ENCODE data around the gene AAR2. TPM values are rescaled to one million over a fixed set of nuclear protein-coding genes. Genes with fewer than 3 reads are reported as not detected.

The AAR2 gene
- total and polyA plus RNA-seq, 2 donors, result 18.2 to 46.2 TPM

DNA sequence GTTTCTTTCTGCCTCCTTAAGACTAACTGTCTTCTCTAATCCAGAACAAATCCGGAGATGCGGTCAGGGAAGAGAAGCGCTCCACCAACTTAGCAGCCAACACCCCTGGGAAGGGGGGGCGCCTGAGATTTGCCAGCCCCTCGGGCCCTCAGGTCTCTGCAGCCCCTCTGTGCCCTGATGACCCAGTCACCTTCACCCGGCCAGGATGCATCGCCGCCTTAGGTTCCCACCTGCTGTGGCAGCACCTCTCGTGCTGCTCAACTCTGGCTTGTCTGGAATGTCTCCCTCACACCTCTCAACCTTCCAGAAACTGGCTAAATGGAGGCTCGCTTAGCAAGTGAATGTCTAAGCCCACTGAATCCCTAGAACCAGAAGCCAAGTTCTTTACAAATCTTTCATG lies 28.0 kb upstream of the AAR2 start:
- Histone ChIP-seq H3K4me1 (ENCODE audit: insufficient read depth) (no peaks in the 10 kb centered on the region), H3K27ac (ENCODE audit: low read depth) (no peak overlapping the region), H3K4me3 (ENCODE audit: low read depth, low read length) (no peak overlapping the region), H3K36me3 (ENCODE audit: insufficient read depth) (peaks cover 5% of the 10 kb centered on the region)
- no peak for DNase-seq (ENCODE audit: extremely low spot score)
- WGBS, result 84% methylated on average over 10 of the region's 10 CpGs

DNA sequence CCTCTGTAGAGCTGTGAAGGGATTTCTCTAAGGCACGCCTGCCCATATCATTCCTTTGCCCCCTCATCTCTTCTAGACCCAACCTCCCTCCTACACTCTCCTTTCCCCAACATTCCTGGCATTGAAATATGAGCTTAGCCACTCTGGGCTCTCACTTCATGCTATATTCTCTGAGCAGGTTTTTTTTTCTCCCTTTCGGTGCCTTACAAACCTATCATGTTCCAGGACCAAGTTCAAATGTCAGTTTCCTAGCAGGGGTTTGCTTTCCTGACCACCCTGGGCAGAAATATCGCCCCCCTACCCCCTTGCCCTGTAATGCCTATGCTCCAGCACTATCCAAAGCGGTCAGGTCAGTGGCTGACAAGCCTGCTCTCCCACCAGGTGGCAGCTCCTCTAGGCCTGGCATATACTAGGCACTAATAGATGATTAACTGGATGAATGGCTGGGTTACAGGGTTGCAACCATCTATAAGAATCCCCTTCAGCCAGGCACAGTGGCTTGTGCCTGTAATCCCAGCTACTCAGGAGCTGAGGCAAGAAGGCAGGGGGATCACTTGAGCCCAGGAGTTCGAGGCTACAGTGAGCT lies 25.7 kb upstream of the AAR2 start:
- Histone ChIP-seq H3K4me3 (ENCODE audit: low read depth, low read length) (no peak overlapping the region), H3K36me3 (ENCODE audit: insufficient read depth) (peaks cover 5% of the 10 kb centered on the region), H3K4me1 (ENCODE audit: insufficient read depth) (no peaks in the 10 kb centered on the region), H3K27ac (ENCODE audit: low read depth) (no peak overlapping the region)
- WGBS, result 91% methylated on average over 5 of the region's 5 CpGs
- no peak for DNase-seq (ENCODE audit: extremely low spot score)

DNA sequence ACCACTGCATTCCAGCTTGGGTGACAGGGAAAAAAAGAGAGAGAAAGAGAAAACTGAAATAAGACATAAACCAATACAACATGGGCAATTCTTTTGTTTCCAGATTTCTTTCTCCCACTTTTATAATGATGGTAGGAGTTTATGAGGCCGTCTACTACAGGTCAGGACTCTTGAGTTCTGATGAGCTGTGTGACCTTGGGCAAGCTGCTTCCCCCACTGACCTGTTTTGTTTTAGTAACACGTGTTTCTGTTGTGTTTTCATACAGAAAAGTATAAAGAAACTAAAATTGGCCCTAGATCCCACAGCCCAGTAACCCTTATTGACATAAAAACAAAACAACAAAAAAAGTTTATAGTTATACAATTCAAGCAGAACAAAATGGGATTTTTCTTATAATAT lies 22.9 kb upstream of the AAR2 start:
- no peak for DNase-seq (ENCODE audit: extremely low spot score)
- H3K27ac ChIP-seq (ENCODE audit: low read depth), result no peak overlapping the region
- no peaks in the 10 kb centered on the region for H3K4me1 ChIP-seq (ENCODE audit: insufficient read depth)
- H3K4me3 ChIP-seq (ENCODE audit: low read depth, low read length), result no peak overlapping the region
- 65% methylated on average over 2 of the region's 2 CpGs for WGBS
- H3K36me3 ChIP-seq (ENCODE audit: insufficient read depth), result no peaks in the 10 kb centered on the region

DNA sequence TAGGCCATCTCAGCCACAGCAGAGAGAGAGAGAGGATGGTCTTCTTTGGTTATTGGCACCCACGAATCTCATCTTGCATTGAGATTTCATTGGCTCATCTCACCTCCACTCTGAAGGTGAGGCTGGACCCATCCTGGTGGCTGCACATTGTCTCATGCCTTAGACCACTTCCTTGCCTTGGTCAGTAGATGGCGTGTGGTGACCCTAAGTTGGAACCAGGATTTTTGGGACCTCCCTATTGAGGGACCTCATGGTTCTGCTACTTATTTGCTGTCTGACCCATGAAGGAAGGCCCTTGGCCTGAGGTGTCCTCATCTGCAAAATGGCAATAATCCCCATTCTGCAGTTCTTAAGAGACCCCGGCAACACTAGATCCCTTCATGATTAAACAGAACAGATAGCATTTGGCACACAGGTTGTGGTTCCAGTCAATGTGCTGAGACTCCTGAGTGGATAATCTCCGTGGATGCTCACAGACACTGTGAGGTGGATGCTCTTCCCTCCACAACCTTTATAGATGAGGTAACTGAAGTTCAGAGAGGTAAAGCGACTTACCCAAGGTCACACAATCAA lies 21.5 kb upstream of the AAR2 start:
- no peaks in the 10 kb centered on the region for H3K36me3 ChIP-seq (ENCODE audit: insufficient read depth)

DNA sequence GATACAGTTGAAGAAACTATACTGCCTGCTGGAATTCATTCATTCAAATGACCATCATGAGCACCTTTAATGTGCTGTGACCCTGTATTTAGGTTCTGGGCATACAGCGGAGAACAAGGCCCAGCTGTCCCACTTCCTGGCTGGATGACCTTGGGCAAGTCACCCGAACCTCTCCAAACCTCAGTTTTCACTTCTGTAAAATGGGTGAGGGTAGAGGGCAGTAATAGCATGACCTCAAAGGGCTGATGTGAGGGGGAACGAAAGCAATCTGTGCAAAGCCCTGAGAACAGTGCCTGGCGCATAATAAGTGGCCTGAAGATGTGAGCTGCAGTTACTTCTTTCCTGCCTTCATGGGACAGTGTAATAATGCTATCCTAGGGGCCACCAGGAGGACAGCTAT lies 20.5 kb upstream of the AAR2 start:
- H3K4me3 ChIP-seq (ENCODE audit: low read depth, low read length), result no peak overlapping the region
- 93% methylated on average over 4 of the region's 4 CpGs for WGBS
- no peak for DNase-seq (ENCODE audit: extremely low spot score)
- H3K27ac ChIP-seq (ENCODE audit: low read depth), result no peak overlapping the region
- peaks cover 5% of the 10 kb centered on the region for H3K36me3 ChIP-seq (ENCODE audit: insufficient read depth)
- H3K4me1 ChIP-seq (ENCODE audit: insufficient read depth), result no peaks in the 10 kb centered on the region

More for the DNA sequence above, 21.5 kb upstream of the AAR2 start:
- Histone ChIP-seq H3K4me3 (ENCODE audit: low read depth, low read length) (no peak overlapping the region), H3K4me1 (ENCODE audit: insufficient read depth) (no peaks in the 10 kb centered on the region), H3K27ac (ENCODE audit: low read depth) (no peak overlapping the region)
- DNase-seq (ENCODE audit: extremely low spot score), result no peak
- 64% methylated on average over 5 of the region's 5 CpGs for WGBS

DNA sequence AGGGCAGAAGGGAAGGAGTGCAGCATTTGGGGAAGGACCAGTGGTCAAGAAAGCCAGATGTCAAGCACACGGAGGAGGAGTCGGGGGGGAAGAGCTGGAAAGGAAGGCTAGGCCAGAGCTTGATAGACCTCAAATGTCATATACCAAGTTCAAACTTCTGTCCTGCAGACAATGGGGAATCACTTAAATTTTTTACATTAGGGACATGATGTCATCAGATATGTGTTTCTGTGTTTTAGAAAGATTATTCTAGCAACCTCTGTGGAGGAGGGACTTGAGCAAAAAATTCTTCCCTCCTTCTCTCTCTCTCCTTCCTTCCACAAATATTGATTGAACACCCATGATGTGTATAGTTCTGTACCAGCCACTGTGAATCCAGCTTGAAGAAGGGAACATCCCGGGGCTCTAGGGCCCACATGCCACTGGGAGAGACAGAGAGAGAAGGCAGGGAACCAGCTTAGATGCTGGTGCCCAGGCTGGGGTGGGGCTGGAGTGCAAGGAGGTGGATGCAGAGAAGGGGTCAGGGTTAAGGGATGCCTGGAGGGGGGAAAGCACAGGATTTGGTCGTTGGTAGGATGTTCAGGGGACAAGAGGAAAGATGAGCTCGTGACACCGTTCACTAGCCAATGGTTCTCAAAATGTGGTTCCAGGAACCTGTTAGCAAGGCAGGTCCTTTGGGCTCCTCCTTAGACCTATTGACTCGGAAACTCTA lies 19.8 kb upstream of the AAR2 start:
- Histone ChIP-seq H3K4me1 (ENCODE audit: insufficient read depth) (no peaks in the 10 kb centered on the region), H3K27ac (ENCODE audit: low read depth) (no peak overlapping the region), H3K36me3 (ENCODE audit: insufficient read depth) (peaks cover 6% of the 10 kb centered on the region), H3K4me3 (ENCODE audit: low read depth, low read length) (no peak overlapping the region)
- no peak for DNase-seq (ENCODE audit: extremely low spot score)
- 78% methylated on average over 7 of the region's 7 CpGs for WGBS

DNA sequence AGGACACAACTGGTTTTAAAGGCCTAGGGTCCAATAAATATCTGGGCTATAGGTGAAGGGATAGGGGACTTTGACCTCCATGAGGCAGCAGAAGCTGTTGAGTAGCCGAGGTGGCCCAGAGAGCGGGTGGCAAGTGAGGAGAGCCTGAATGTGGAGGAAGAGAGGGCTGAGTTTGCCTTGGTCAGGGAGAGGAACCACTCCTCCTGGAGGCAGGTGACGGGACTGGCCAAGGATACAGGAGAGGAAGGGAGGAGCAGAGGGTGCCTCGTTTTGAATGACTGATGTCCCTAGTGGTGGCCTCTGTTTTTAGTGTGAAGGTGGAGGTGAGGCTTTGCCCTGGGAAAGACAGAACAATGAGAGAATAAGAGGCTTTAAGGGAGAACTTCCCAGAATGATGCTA lies 19.1 kb upstream of the AAR2 start:
- 61% methylated on average over 4 of the region's 4 CpGs for WGBS
- no peak for DNase-seq (ENCODE audit: extremely low spot score)

DNA sequence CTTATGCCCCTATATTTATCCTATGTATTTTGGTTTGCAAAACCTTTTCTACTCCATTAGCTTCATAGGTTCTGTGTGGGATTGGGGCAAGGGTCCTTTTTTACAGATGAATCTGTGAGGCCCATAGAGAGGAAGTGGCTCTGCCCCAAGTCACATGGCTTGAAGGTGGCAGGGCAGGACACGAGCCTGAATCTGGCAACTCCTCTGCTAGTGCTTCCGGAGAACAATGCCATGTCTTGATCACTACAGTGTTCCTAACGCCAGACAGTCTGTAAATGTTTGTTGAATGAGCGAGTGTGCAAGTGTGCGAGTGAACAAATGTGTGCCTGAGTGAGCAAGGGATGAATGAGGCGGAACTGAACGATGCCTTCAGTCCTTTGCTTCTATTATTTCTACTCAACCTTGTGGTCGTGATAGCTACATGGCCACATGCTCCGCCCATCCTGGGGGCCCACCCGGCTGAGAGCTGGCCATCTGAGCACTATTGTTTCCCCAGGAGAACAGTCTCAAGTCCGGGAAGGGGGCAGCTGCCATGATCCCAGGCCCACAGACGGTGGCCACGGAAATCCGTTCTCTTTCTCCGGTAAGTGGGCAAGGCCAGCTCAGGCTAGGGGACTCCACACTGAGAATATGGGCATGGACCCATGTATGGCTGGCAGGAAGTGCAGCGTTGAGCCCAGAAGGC lies 17.8 kb upstream of the AAR2 start:
- no peak for DNase-seq (ENCODE audit: extremely low spot score)
- Histone ChIP-seq H3K36me3 (ENCODE audit: insufficient read depth) (peaks cover 6% of the 10 kb centered on the region), H3K4me1 (ENCODE audit: insufficient read depth) (no peaks in the 10 kb centered on the region), H3K4me3 (ENCODE audit: low read depth, low read length) (no peak overlapping the region), H3K27ac (ENCODE audit: low read depth) (no peak overlapping the region)
- WGBS, result 80% methylated on average over 16 of the region's 16 CpGs

More for the DNA sequence above, 19.1 kb upstream of the AAR2 start:
- Histone ChIP-seq H3K4me3 (ENCODE audit: low read depth, low read length) (no peak overlapping the region), H3K4me1 (ENCODE audit: insufficient read depth) (no peaks in the 10 kb centered on the region), H3K27ac (ENCODE audit: low read depth) (no peak overlapping the region), H3K36me3 (ENCODE audit: insufficient read depth) (peaks cover 6% of the 10 kb centered on the region)

DNA sequence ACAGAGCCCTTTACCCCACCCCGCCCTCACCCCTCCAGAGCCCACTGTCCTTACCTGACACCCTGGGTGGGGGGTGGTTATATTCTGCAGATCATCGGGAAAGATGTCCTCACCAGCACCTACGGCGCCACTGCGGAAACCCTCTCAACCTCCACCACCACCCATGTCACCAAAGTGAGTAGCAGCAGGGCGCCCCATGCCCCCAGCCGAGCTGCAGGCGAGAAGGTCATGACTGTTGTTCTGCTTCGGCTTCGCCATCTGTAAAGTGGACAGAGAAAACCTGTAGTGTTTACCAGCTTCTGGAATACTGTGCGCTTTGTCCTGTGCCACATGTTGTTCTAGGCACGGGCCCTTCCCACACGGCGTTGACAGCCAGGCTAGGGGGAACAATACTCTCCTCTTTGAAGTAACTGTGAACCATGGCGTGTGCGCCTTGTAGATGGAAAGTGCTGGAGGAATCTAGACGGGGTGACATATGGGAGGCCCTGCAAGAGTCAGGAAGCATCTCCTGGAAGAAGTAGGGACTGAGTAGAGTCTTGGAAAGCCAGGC lies 16.5 kb upstream of the AAR2 start:
- no peak for DNase-seq (ENCODE audit: extremely low spot score)
- H3K36me3 ChIP-seq (ENCODE audit: insufficient read depth), result peaks cover 6% of the 10 kb centered on the region
- WGBS, result 93% methylated on average over 17 of the region's 17 CpGs
- H3K4me1 ChIP-seq (ENCODE audit: insufficient read depth), result no peaks in the 10 kb centered on the region
- no peak overlapping the region for H3K27ac ChIP-seq (ENCODE audit: low read depth)
- no peak overlapping the region for H3K4me3 ChIP-seq (ENCODE audit: low read depth, low read length)

DNA sequence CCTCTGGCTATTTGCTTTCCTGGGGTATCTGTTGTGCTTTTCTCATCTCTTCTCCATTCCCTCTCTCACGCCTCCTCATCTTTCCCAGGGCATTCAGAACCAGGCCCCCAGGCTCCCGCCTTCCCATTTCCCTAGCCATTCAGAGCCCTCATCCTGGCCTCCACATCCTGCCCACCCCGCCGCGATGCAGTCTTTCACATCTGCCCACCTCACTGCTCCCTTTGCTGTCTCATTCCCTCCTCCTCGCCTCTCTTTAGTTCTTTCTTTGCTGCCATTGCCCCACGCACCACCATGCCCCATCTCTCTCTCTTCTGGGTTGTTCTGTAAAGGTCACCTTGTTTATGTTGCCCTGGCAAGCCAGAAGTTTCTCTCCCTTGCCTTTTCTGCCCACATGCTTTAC lies 10.6 kb upstream of the AAR2 start:
- 88% methylated on average over 7 of the region's 7 CpGs for WGBS
- H3K4me3 ChIP-seq (ENCODE audit: low read depth, low read length), result no peak overlapping the region
- peaks cover 2% of the 10 kb centered on the region for H3K36me3 ChIP-seq (ENCODE audit: insufficient read depth)
- no peaks in the 10 kb centered on the region for H3K4me1 ChIP-seq (ENCODE audit: insufficient read depth)
- no peak for DNase-seq (ENCODE audit: extremely low spot score)
- H3K27ac ChIP-seq (ENCODE audit: low read depth), result no peak overlapping the region

DNA sequence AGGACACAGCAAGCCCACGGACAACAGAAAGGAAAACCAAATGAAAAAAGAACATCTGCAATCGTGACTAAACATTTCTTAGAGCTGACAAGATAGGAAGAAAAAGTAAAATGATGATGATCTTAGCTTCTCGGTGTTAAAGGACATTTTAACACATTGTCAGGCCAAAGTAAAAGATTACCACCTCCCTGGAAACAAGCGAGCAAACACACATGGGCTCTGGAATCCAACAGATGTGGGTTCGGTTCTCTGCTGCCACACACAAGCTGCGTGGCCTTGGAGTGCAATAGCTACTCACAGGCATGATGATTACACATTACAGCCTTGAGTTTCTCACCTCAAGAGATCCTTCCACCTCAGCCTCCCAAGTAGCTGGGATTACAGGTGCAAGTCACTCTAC lies 7.5 kb upstream of the AAR2 start:
- H3K36me3 ChIP-seq (ENCODE audit: insufficient read depth), result no peaks in the 10 kb centered on the region
- no peaks in the 10 kb centered on the region for H3K4me1 ChIP-seq (ENCODE audit: insufficient read depth)
- WGBS, result 74% methylated on average over 6 of the region's 6 CpGs
- H3K27ac ChIP-seq (ENCODE audit: low read depth), result no peak overlapping the region
- no peak overlapping the region for H3K4me3 ChIP-seq (ENCODE audit: low read depth, low read length)
- DNase-seq (ENCODE audit: extremely low spot score), result no peak

DNA sequence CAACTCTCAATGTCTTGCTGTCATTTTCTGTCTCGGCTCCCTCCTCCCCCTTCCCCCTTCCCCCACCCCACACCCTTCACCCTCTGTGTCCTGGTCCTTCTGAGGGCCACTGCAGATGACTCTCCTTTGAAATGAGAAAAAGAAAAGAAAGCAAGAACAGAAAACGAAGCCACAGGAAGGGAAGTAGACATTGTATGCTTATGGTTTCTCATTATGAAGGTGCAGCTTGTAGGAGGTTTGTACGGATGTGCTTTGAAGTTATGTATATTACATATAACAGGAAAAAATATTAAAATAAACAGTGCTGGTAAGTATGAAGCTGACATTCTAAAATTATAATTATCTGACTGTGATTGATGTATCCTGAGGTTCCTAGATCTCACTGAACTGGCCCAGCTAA lies 6.3 kb upstream of the AAR2 start:
- Histone ChIP-seq H3K4me3 (ENCODE audit: low read depth, low read length) (no peak overlapping the region), H3K4me1 (ENCODE audit: insufficient read depth) (no peaks in the 10 kb centered on the region), H3K27ac (ENCODE audit: low read depth) (no peak overlapping the region), H3K36me3 (ENCODE audit: insufficient read depth) (no peaks in the 10 kb centered on the region)
- no peak for DNase-seq (ENCODE audit: extremely low spot score)
- 74% methylated on average over 3 of the region's 3 CpGs for WGBS

DNA sequence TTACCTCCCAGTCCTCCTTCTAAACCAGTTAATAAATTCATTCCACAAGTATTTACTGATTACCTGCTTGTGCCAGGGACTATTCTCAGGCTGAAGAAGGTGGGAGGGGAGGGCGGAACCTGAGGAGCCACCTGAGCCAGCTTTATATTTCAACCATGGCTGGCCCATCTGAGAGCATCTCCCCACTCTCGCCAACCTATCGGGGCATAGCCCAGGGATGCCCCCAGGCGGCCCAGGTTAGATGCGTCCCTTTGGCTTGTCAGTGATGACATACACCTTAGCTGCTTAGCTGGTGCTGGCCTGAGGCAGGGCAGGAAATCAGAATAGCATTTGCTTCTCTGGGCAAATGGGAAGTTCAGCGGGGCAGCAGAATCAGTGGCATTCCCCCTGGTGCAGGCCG lies 4.9 kb upstream of the AAR2 start:
- no peak overlapping the region for H3K4me3 ChIP-seq (ENCODE audit: low read depth, low read length)
- DNase-seq (ENCODE audit: extremely low spot score), result no peak
- no peak overlapping the region for H3K27ac ChIP-seq (ENCODE audit: low read depth)
- H3K36me3 ChIP-seq (ENCODE audit: insufficient read depth), result no peaks in the 10 kb centered on the region
- no peaks in the 10 kb centered on the region for H3K4me1 ChIP-seq (ENCODE audit: insufficient read depth)
- 88% methylated on average over 7 of the region's 7 CpGs for WGBS
